Mucosa of descending colon (tissue), 3 donors: Measurements from ENCODE around the gene KLF11. TPM values are rescaled to one million over a fixed set of nuclear protein-coding genes. Genes with fewer than 3 reads are reported as not detected.

Experiments used
- ATAC-seq: fragments of 200-7000 bp; cut with Tn5 transposase; one replicate; pipeline ENCODE4 v1.9.1; 2020; ENCODE audit warnings: mild to moderate bottlenecking, moderate library complexity
- DNase-seq, 3 donors: peaks; one replicate each; pipeline ENCODE4 v3.0.0-alpha.2; 2020
- H3K36me3 ChIP-seq: fragments of 200-600 bp; one replicate; pipeline ENCODE4 v1.8.0; 2021; ENCODE audit warnings: low read depth, mild to moderate bottlenecking
- H3K4me1 ChIP-seq: fragments of 200-600 bp; one replicate; pipeline ENCODE4 v1.8.0; 2021; ENCODE audit warnings: low read depth, mild to moderate bottlenecking
- H3K4me3 ChIP-seq: fragments of 200-600 bp; one replicate; pipeline ENCODE4 v1.8.0; 2021; ENCODE audit warnings: mild to moderate bottlenecking
- H3K9me3 ChIP-seq: fragments of 200-600 bp; one replicate; pipeline ENCODE4 v1.8.0; 2021; ENCODE audit warnings: mild to moderate bottlenecking
- CTCF ChIP-seq: fragments of 200-600 bp; IDR thresholded peaks from one replicate; pipeline ENCODE4 v1.8.0; 2022; ENCODE audit warnings: antibody characterized with exemption, mild to moderate bottlenecking
- intact Hi-C, 2 donors: fragments of 100-400 bp; cut with DNase I in 1 of 2; cut with micrococcal nuclease in 1 of 2; formaldehyde crosslinking; loops; one replicate each; pipeline versions ENCODE4 v1.11.0 to v1.11.1; 2022; cut with DNase I, micrococcal nuclease
- total RNA-seq, 3 donors: library from RNA; stranded (reverse); fragmentation: NEBNext Ultra II Directional in 2 of 3; extraction: Animal tissue kit (Norgen Biotek cat#: 25700) in 2 of 3; gene quantifications; one replicate each; pipeline versions ENCODE4 v1.2.1 to v1.2.4, GENCODE V29; 2021 to 2023
- donor health status: DM: no; HTN: no; CAD: no; lungs with moderate emphysema.
- donor health status: DM: no; HTN: no; CAD: no.
- donor health status: DM: no; HTN: yes; CAD: no.

KLF11 gene
- total RNA-seq, 3 donors from 2014 or later = 5.9 to 34.7 (median 11.9) TPM

- Histone ChIP-seq H3K36me3 (no peaks in the 10 kb centered on the region), H3K9me3 (no peaks in the 10 kb centered on the region), H3K4me3 (no peak overlapping the region), H3K4me1 (no peaks in the 10 kb centered on the region)
- no peak for TF ChIP-seq CTCF
- no peak for ATAC-seq
- intact Hi-C loops = no loop called here
- DNase-seq = peak in 2 of 3 donors; percentile 8 to 18
Observed at GRCh38 chr2:10022445-10022844, 20.9 kb upstream of the KLF11 start.

GRCh38 chr2:10022966-10023662, 20.2 kb upstream of the KLF11 start:
- intact Hi-C loops = no loop called here
- no peaks in the 10 kb centered on the region for H3K9me3 ChIP-seq
- no peak for TF ChIP-seq CTCF
- no peaks in the 10 kb centered on the region for H3K4me1 ChIP-seq
- ATAC-seq = no peak
- no peaks in the 10 kb centered on the region for H3K36me3 ChIP-seq
- DNase-seq = peak in 2 of 3 donors; percentile 5 to 28
- H3K4me3 ChIP-seq = no peak overlapping the region

- intact Hi-C loops = no loop called here
- no peak for TF ChIP-seq CTCF
- ATAC-seq = no peak
- peaks cover 12% of the 10 kb centered on the region for H3K4me1 ChIP-seq
- no peaks in the 10 kb centered on the region for H3K9me3 ChIP-seq
- DNase-seq = peak in 1 of 3 donors; percentile 18
- no peak overlapping the region for H3K4me3 ChIP-seq
- H3K36me3 ChIP-seq = no peaks in the 10 kb centered on the region
Observed at GRCh38 chr2:10026940-10027569, 16.3 kb upstream of the KLF11 start.

- intact Hi-C loops = no loop called here
- Histone ChIP-seq H3K4me1 (peaks cover 12% of the 10 kb centered on the region), H3K4me3 (no peak overlapping the region), H3K36me3 (no peaks in the 10 kb centered on the region), H3K9me3 (no peaks in the 10 kb centered on the region)
- peak in 1 of 3 donors; percentile 38 for DNase-seq
- no peak for TF ChIP-seq CTCF
- ATAC-seq = no peak
Observed at GRCh38 chr2:10027660-10028330, 15.6 kb upstream of the KLF11 start.

- no peak for TF ChIP-seq CTCF
- peak in 1 of 3 donors; percentile 53 for DNase-seq
- ATAC-seq = no peak
- intact Hi-C loops = no loop called here
- no peak overlapping the region for H3K4me3 ChIP-seq
- peaks cover 12% of the 10 kb centered on the region for H3K4me1 ChIP-seq
- H3K9me3 ChIP-seq = no peaks in the 10 kb centered on the region
- no peaks in the 10 kb centered on the region for H3K36me3 ChIP-seq
Observed at GRCh38 chr2:10028407-10028987, 14.9 kb upstream of the KLF11 start.
